Ishikawa (cell line): ENCODE measurements around the gene XPNPEP3.

ENCODE experiments used
- CREB1 ChIP-seq: IDR thresholded peaks from 2 replicates; pipeline ENCODE4 v1.6.1; 2012; ENCODE audit warnings: low read depth
- EP300 ChIP-seq: IDR thresholded peaks from 2 replicates; pipeline ENCODE4 v1.6.1; 2012; ENCODE audit warnings: borderline replicate concordance
- FOXM1 ChIP-seq: IDR thresholded peaks from 2 replicates; pipeline ENCODE4 v1.6.1; 2012; ENCODE audit warnings: low read depth, borderline replicate concordance
- RAD21 ChIP-seq: IDR thresholded peaks from 2 replicates; pipeline ENCODE4 v1.6.1; 2012; ENCODE audit warnings: low read depth
- TAF1 ChIP-seq: IDR thresholded peaks from 2 replicates; pipeline ENCODE4 v1.6.1; 2012; ENCODE audit warnings: low read depth, mild to moderate bottlenecking
- YY1 ChIP-seq: IDR thresholded peaks from 2 replicates; pipeline ENCODE4 v1.6.1; 2012; ENCODE audit warnings: low read depth
- TF ChIP-seq, protein P1 (sequence below): IDR thresholded peaks from 2 replicates; pipeline ENCODE4 v1.6.1; 2012

GRCh38 chr22:40979871-40980270 is 122.9 kb downstream of the XPNPEP3 start:
- no peak for TF ChIP-seq YY1
- TF ChIP-seq EP300 = no peak
- TF ChIP-seq CREB1 = no peak
- TF ChIP-seq RAD21 = no peak
- TF ChIP-seq FOXM1 = no peak
- TF ChIP-seq TAF1 = no peak
- TF ChIP-seq, protein P1, sequence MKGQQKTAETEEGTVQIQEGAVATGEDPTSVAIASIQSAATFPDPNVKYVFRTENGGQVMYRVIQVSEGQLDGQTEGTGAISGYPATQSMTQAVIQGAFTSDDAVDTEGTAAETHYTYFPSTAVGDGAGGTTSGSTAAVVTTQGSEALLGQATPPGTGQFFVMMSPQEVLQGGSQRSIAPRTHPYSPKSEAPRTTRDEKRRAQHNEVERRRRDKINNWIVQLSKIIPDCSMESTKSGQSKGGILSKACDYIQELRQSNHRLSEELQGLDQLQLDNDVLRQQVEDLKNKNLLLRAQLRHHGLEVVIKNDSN = no peak
